Measurements from ENCODE around the gene LRIG3.

GRCh38 chr12:58920961-58921861 lies 907 bp upstream of the LRIG3 start:
- TF ChIP-seq CTCF (IDR thresholded peaks at IDR 0.05) (no peak), EP300 (IDR thresholded peaks at IDR 0.05; ENCODE audit: low read depth) (no peak), POLR2A (IDR thresholded peaks at IDR 0.05) (no peak)

Measured in transverse colon (tissue), 3 donors.